Uterus (tissue), 2 donors: Measurements from ENCODE around the gene AAK1.
"Not testable (repeated sequence)": the region's sequence is repeated elsewhere in the genome, so short reads cannot be mapped to it uniquely, and the experiment has no call there.

Experiments used
- CTCF ChIP-seq, 4 experiments: fragments of 200-600 bp in 2 of 4; fragments of 450-650 bp in 2 of 4; sonication (generic) in 2 of 4; IDR thresholded peaks; one replicate each; pipeline ENCODE4 v1.5.1; 2016 to 2019; ENCODE audit warnings: antibody characterized with exemption in 4 of 4, mild to moderate bottlenecking in 2 of 4, moderate library complexity in 1 of 4
- POLR2A ChIP-seq, 2 donors: fragments of 450-650 bp; IDR thresholded peaks; one replicate each; pipeline ENCODE4 v1.6.1; 2016; ENCODE audit warnings: antibody characterized with exemption in 2 of 2, mild to moderate bottlenecking in 1 of 2, moderate library complexity in 1 of 2

GRCh38 chr2:69647196-69647595 is 3.7 kb upstream of the AAK1 start:
- TF ChIP-seq CTCF, POLR2A (IDR thresholded peaks at IDR 0.05): not testable (repeated sequence)
